Muscle of leg (tissue), 11 donors: ENCODE measurements around the gene SENP1. TPM values are rescaled to one million over a fixed set of nuclear protein-coding genes. Genes with fewer than 3 reads are reported as not detected.

Experiments used
- DNase-seq: peaks from one replicate; pipeline ENCODE4 v3.0.0; 2013
- H3K27ac ChIP-seq: one replicate; pipeline ENCODE4 v1.5.1; 2013; ENCODE audit warnings: mild to moderate bottlenecking, low read length, control low read depth
- H3K27me3 ChIP-seq: one replicate; pipeline ENCODE4 v1.6.1; 2013; ENCODE audit warnings: low read length; ENCODE audit not compliant: control insufficient read depth, insufficient read depth
- H3K36me3 ChIP-seq: one replicate; pipeline ENCODE4 v1.6.1; 2013; ENCODE audit warnings: low read length; ENCODE audit not compliant: control insufficient read depth, insufficient read depth
- H3K4me1 ChIP-seq: one replicate; pipeline ENCODE4 v1.6.1; 2013; ENCODE audit warnings: low read length; ENCODE audit not compliant: control insufficient read depth, insufficient read depth
- H3K4me3 ChIP-seq: one replicate; pipeline ENCODE4 v1.5.1; 2013; ENCODE audit warnings: low read length, control low read depth
- H3K9me3 ChIP-seq: replicated peaks from 2 replicates; pipeline ENCODE4 v1.6.1; 2013; ENCODE audit warnings: low read depth, low read length; ENCODE audit not compliant: control insufficient read depth
- WGBS: methylation state at CpG from one replicate; pipeline ENCODE4 v1.1.5; 2013; ENCODE audit warnings: missing lambda C conversion rate; ENCODE audit not compliant: insufficient coverage; 5-methylcytosine and 5-hydroxymethylcytosine counted together
- polyA plus RNA-seq, 8 donors: library from polyadenylated mRNA; unstranded; fragments of 120-200 nt; gene quantifications; one replicate each; pipeline versions ENCODE4 v1.2.1 to v1.2.3, GENCODE V29; 2013; ENCODE audit warnings: inconsistent platforms in 1 of 8, low replicate concordance in 1 of 8; ENCODE audit not compliant: insufficient read length in 8 of 8, insufficient read depth in 1 of 8
- total RNA-seq: library from RNA; stranded (reverse); fragments of 120-200 nt; gene quantifications from one replicate; pipeline ENCODE4 v1.2.4, GENCODE V29; 2013

Gene SENP1
- total and polyA plus RNA-seq, 9 donors, result 11.4 to 19.7 (median 14.7) TPM

- DNase-seq, result peak; percentile 83
- Histone ChIP-seq H3K9me3 (no peaks in the 10 kb centered on the region), H3K4me1 (peaks cover 45% of the 10 kb centered on the region), H3K27ac (peak overlapping the region; percentile 35), H3K4me3 (peak overlapping the region; percentile 44), H3K27me3 (peaks cover 84% of the 10 kb centered on the region), H3K36me3 (no peaks in the 10 kb centered on the region)
- WGBS, result under 1% methylated on average over 20 of the region's 26 CpGs
Measured at GRCh38 chr12:48002773-48003218, 103.1 kb downstream of the SENP1 start.

GRCh38 chr12:48002414-48002730 lies 103.5 kb downstream of the SENP1 start:
- H3K9me3 ChIP-seq, result no peaks in the 10 kb centered on the region
- no CpG with 5 or more reads among the region's 13 CpGs for WGBS
- H3K4me1 ChIP-seq, result peaks cover 45% of the 10 kb centered on the region
- peaks cover 84% of the 10 kb centered on the region for H3K27me3 ChIP-seq
- peak; percentile 26 for DNase-seq
- H3K36me3 ChIP-seq, result no peaks in the 10 kb centered on the region
- peak overlapping the region; percentile 35 for H3K27ac ChIP-seq
- peak overlapping the region; percentile 44 for H3K4me3 ChIP-seq

- Histone ChIP-seq H3K4me1 (peaks cover 45% of the 10 kb centered on the region), H3K27ac (peak overlapping the region; percentile 10), H3K27me3 (peaks cover 87% of the 10 kb centered on the region), H3K4me3 (peak overlapping the region; percentile 44), H3K9me3 (no peaks in the 10 kb centered on the region), H3K36me3 (no peaks in the 10 kb centered on the region)
- WGBS, result under 1% methylated on average over 48 of the region's 57 CpGs
- peak; percentile 74 for DNase-seq
Measured at GRCh38 chr12:48001505-48002413, 104.1 kb downstream of the SENP1 start.

GRCh38 chr12:48000878-48001504 lies 104.9 kb downstream of the SENP1 start:
- WGBS, result 0% methylated on average over 9 of the region's 18 CpGs
- Histone ChIP-seq H3K27ac (peak overlapping the region; percentile 10), H3K9me3 (no peaks in the 10 kb centered on the region), H3K36me3 (no peaks in the 10 kb centered on the region), H3K4me1 (peaks cover 50% of the 10 kb centered on the region), H3K27me3 (peaks cover 85% of the 10 kb centered on the region), H3K4me3 (peak overlapping the region; percentile 44)
- peak; percentile 78 for DNase-seq

- Histone ChIP-seq H3K36me3 (no peaks in the 10 kb centered on the region), H3K4me3 (no peak overlapping the region), H3K4me1 (peaks cover 52% of the 10 kb centered on the region), H3K27ac (no peak overlapping the region), H3K9me3 (no peaks in the 10 kb centered on the region), H3K27me3 (peaks cover 73% of the 10 kb centered on the region)
- no peak for DNase-seq
- 89% methylated on average over 3 of the region's 9 CpGs for WGBS
Measured at GRCh38 chr12:47999816-48000215, 106.1 kb downstream of the SENP1 start.

- 51% methylated on average over 2 of the region's 3 CpGs for WGBS
- H3K27ac ChIP-seq, result no peak overlapping the region
- no peaks in the 10 kb centered on the region for H3K36me3 ChIP-seq
- H3K9me3 ChIP-seq, result no peaks in the 10 kb centered on the region
- no peak for DNase-seq
- H3K4me1 ChIP-seq, result peaks cover 29% of the 10 kb centered on the region
- no peak overlapping the region for H3K4me3 ChIP-seq
- peaks cover 50% of the 10 kb centered on the region for H3K27me3 ChIP-seq
Measured at GRCh38 chr12:47997321-47997720, 108.6 kb downstream of the SENP1 start.

- peak; percentile 73 for DNase-seq
- Histone ChIP-seq H3K36me3 (no peaks in the 10 kb centered on the region), H3K27ac (no peak overlapping the region), H3K4me1 (peaks cover 28% of the 10 kb centered on the region), H3K4me3 (no peak overlapping the region), H3K9me3 (no peaks in the 10 kb centered on the region), H3K27me3 (peaks cover 37% of the 10 kb centered on the region)
- 0% methylated on average over 1 of the region's 4 CpGs for WGBS
Measured at GRCh38 chr12:47995981-47996401, 109.9 kb downstream of the SENP1 start.

- Histone ChIP-seq H3K27ac (no peak overlapping the region), H3K4me1 (peaks cover 38% of the 10 kb centered on the region), H3K9me3 (no peaks in the 10 kb centered on the region), H3K4me3 (no peak overlapping the region), H3K36me3 (no peaks in the 10 kb centered on the region), H3K27me3 (peaks cover 14% of the 10 kb centered on the region)
- 90% methylated on average over 3 of the region's 5 CpGs for WGBS
- DNase-seq, result no peak
Measured at GRCh38 chr12:47993491-47993890, 112.4 kb downstream of the SENP1 start.
